OCI-LY7 (cell line): ENCODE data around the gene RAD51B. TPM values are rescaled to one million over a fixed set of nuclear protein-coding genes. Genes with fewer than 3 reads are reported as not detected.

ENCODE experiments used
- BruUV-seq: library from RNA; stranded (reverse); fragments of 400-500 nt; replicated peaks from 2 replicates; lab custom pipeline; 2021; lab: Mats Ljungman, UMichigan
- CTCF ChIA-PET: fragments of 300-600 bp; sonication (Branson Sonifier 250); formaldehyde crosslinking; loops from one replicate; lab custom pipeline; 2022; ENCODE audit warnings: antibody characterized with exemption; ENCODE audit not compliant: unreplicated experiment; lab: Charles Lee
- POLR2A ChIA-PET: fragments of 300-600 bp; sonication (Branson Sonifier 250); formaldehyde crosslinking; loops from one replicate; lab custom pipeline; 2022; ENCODE audit warnings: antibody characterized with exemption; lab: Charles Lee
- DNase-seq: peaks from one replicate; pipeline ENCODE4 v3.0.0-alpha.2; 2015; ENCODE audit warnings: low spot score
- H2AFZ ChIP-seq: fragments of 200-600 bp; sonication (generic), shearing (Covaris generic); 2 replicates; pipeline ENCODE4 v1.6.1; 2014; ENCODE audit warnings: mild to moderate bottlenecking, antibody characterized with exemption, low read length, moderate library complexity
- H3K27ac ChIP-seq: fragments of 200-600 bp; sonication (generic); 2 replicates; pipeline ENCODE4 v1.5.1; 2014; ENCODE audit warnings: mixed run types, low read depth, mild to moderate bottlenecking, moderate library complexity, low read length, inconsistent platforms; ENCODE audit not compliant: poor library complexity, severe bottlenecking
- H3K36me3 ChIP-seq: fragments of 200-600 bp; sonication (generic); 2 replicates; pipeline ENCODE4 v1.6.1; 2014; ENCODE audit warnings: mild to moderate bottlenecking, antibody characterized with exemption, low read length, moderate library complexity, mixed read lengths; ENCODE audit not compliant: insufficient read depth
- H3K4me1 ChIP-seq: fragments of 200-600 bp; sonication (generic); 2 replicates; pipeline ENCODE4 v1.5.1; 2014; ENCODE audit warnings: mild to moderate bottlenecking, low read length; ENCODE audit not compliant: insufficient read depth, poor library complexity, severe bottlenecking
- H3K4me2 ChIP-seq: fragments of 200-600 bp; sonication (generic); 2 replicates; pipeline ENCODE4 v1.6.1; 2014; ENCODE audit warnings: mild to moderate bottlenecking, low read length
- H3K4me3 ChIP-seq: fragments of 200-600 bp; sonication (generic); 2 replicates; pipeline ENCODE4 v1.5.1; 2014; ENCODE audit warnings: mild to moderate bottlenecking, low read depth, low read length; ENCODE audit not compliant: poor library complexity, severe bottlenecking
- H3K79me2 ChIP-seq: fragments of 200-600 bp; sonication (generic); 2 replicates; pipeline ENCODE4 v1.6.1; 2016; ENCODE audit warnings: low read depth, mild to moderate bottlenecking, low read length, moderate library complexity, mixed read lengths; ENCODE audit not compliant: insufficient read depth
- H3K9me2 ChIP-seq: fragments of 200-600 bp; sonication (generic); 2 replicates; pipeline ENCODE4 v1.6.1; 2016; ENCODE audit warnings: mild to moderate bottlenecking, low read length, mixed read lengths; ENCODE audit not compliant: insufficient read depth
- H3K9me3 ChIP-seq: fragments of 200-600 bp; sonication (generic); 2 replicates; pipeline ENCODE4 v1.6.1; 2014; ENCODE audit warnings: mild to moderate bottlenecking, mixed run types, low read length, mixed read lengths
- H4K20me1 ChIP-seq: fragments of 200-600 bp; sonication (generic); 2 replicates; pipeline ENCODE4 v1.6.1; 2014; ENCODE audit warnings: mild to moderate bottlenecking, antibody characterized with exemption, low read length, moderate library complexity, mixed read lengths; ENCODE audit not compliant: insufficient read depth
- CTCF ChIP-seq: fragments of 200-600 bp; sonication (generic); conservative IDR thresholded peaks from 2 replicates; pipeline ENCODE4 v1.5.1; 2014; ENCODE audit warnings: mild to moderate bottlenecking, antibody characterized with exemption, low read length, moderate library complexity, mixed read lengths
- EZH2phosphoT487 ChIP-seq: fragments of 200-600 bp; sonication (generic); IDR thresholded peaks from 2 replicates; pipeline ENCODE4 v1.6.1; 2018; ENCODE audit warnings: low read depth, borderline replicate concordance, mild to moderate bottlenecking, mixed run types, antibody characterized with exemption, low read length, moderate library complexity, mixed read lengths
- intact Hi-C: fragments of 100-400 bp; cut with micrococcal nuclease; formaldehyde crosslinking; loops from one replicate; pipeline ENCODE4 v1.10.0; 2022; ENCODE audit not compliant: unreplicated experiment
- total RNA-seq, 2 experiments: library from RNA; depleted of rRNA in 1 of 2; stranded (reverse); fragments of >200 nt in 1 of 2; shearing (Covaris generic) in 1 of 2; gene quantifications; 2 replicates each; pipeline ENCODE4 v1.2.3, GENCODE V29; 2014 to 2022

Gene RAD51B
- total RNA-seq, 2 experiments from 2014 or later = 41.4 to 89.9 TPM

- peaks cover 29% of the 10 kb centered on the region; the same call in 1 of the 2 replicates for H3K36me3 ChIP-seq
- POLR2A ChIA-PET = no interaction called here
- no peak for DNase-seq
- peak overlapping the region; percentile 76 for H3K4me2 ChIP-seq
- no peak overlapping the region for H2AFZ ChIP-seq
- peaks cover 20% of the 10 kb centered on the region for H3K79me2 ChIP-seq
- no peaks in the 10 kb centered on the region for H3K9me3 ChIP-seq
- TF ChIP-seq EZH2phosphoT487 (no peak), CTCF (no peak)
- TSS peak; percentile 56 for BruUV-seq
- intact Hi-C loops = loop anchor here (5.0 to 10.0 kb wide), 2 partner anchors 210 to 557 kb away; partner anchors contain the start of gene PIGH
- H3K4me1 ChIP-seq = peaks cover 40% of the 10 kb centered on the region
- no peaks in the 10 kb centered on the region for H3K9me2 ChIP-seq
- CTCF ChIA-PET = no interaction called here
- no peak overlapping the region for H3K27ac ChIP-seq
- no peaks in the 10 kb centered on the region for H4K20me1 ChIP-seq
- H3K4me3 ChIP-seq = peak overlapping the region; percentile 79
These were observed 4.8 kb upstream of the RAD51B start for GRCh38 chr14:67814821-67815220.

GRCh38 chr14:67815573-67816225 is 3.9 kb upstream of the RAD51B start:
- CTCF ChIA-PET = no interaction called here
- DNase-seq = no peak
- no TSS peak for BruUV-seq
- Histone ChIP-seq H4K20me1 (no peaks in the 10 kb centered on the region), H3K4me2 (peak overlapping the region; percentile 76), H3K4me3 (peak overlapping the region; percentile 79), H3K27ac (peak overlapping the region; percentile 31), H3K9me2 (no peaks in the 10 kb centered on the region), H3K4me1 (peaks cover 44% of the 10 kb centered on the region), H3K79me2 (peaks cover 28% of the 10 kb centered on the region), H2AFZ (peak overlapping the region; percentile 48; the same call in 1 of the 2 replicates), H3K36me3 (peaks cover 21% of the 10 kb centered on the region; the same call in 1 of the 2 replicates), H3K9me3 (no peaks in the 10 kb centered on the region)
- POLR2A ChIA-PET = no interaction called here
- intact Hi-C loops = loop anchor here (5.0 to 10.0 kb wide), 2 partner anchors 211 to 557 kb away; partner anchors contain the start of gene PIGH
- TF ChIP-seq CTCF (no peak), EZH2phosphoT487 (no peak)
